HG03280 (cell line): Measurements from ENCODE around the gene TRIP4.
"Not testable (repeated sequence)": the region's sequence is repeated elsewhere in the genome, so short reads cannot be mapped to it uniquely, and the experiment has no call there.

Source experiments
- ATAC-seq: cut with Tn5 transposase; IDR thresholded peaks from one replicate; pipeline ENCODE4 v1.9.1; 2021; ENCODE audit warnings: mild to moderate bottlenecking, moderate library complexity; ENCODE audit not compliant: unreplicated experiment

The TRIP4 gene

GRCh38 chr15:64478863-64479262, 91.2 kb downstream of the TRIP4 start:
- no peak for ATAC-seq

GRCh38 chr15:64480891-64481290, 93.3 kb downstream of the TRIP4 start:
- ATAC-seq: no peak

GRCh38 chr15:64483749-64484148, 96.1 kb downstream of the TRIP4 start:
- no peak for ATAC-seq

- ATAC-seq: no peak
These were observed 98.2 kb downstream of the TRIP4 start for GRCh38 chr15:64485796-64486195.

- ATAC-seq: no peak
These were observed 103.1 kb downstream of the TRIP4 start for GRCh38 chr15:64490598-64491259.

- no peak for ATAC-seq
These were observed 106.0 kb downstream of the TRIP4 start for GRCh38 chr15:64493641-64494040.

- ATAC-seq: not testable (repeated sequence)
These were observed 108.3 kb downstream of the TRIP4 start for GRCh38 chr15:64495968-64496367.

GRCh38 chr15:64500695-64501395, 113.2 kb downstream of the TRIP4 start:
- ATAC-seq: no peak

- no peak for ATAC-seq
These were observed 113.7 kb downstream of the TRIP4 start for GRCh38 chr15:64501396-64501715.

- ATAC-seq: no peak
These were observed 114.5 kb downstream of the TRIP4 start for GRCh38 chr15:64502151-64502550.

GRCh38 chr15:64502551-64502950, 114.9 kb downstream of the TRIP4 start:
- ATAC-seq: no peak

- ATAC-seq: no peak
These were observed 115.6 kb downstream of the TRIP4 start for GRCh38 chr15:64503197-64503596.

GRCh38 chr15:64503640-64504039, 116.0 kb downstream of the TRIP4 start:
- ATAC-seq: no peak
